IPS DF 6.9 (cell line): ENCODE results near the gene PTPN23.
A peak's percentile ranks its signal among the peaks of the same experiment; 100 is the strongest.

Source experiments
- DNase-seq: peaks from one replicate; pipeline ENCODE4 v3.0.0-alpha.2; 2013; ENCODE audit warnings: low read depth, low spot score
- H3K27ac ChIP-seq: one replicate; pipeline ENCODE4 v1.5.1; 2013; ENCODE audit warnings: low read length, control low read depth
- H3K27me3 ChIP-seq: 2 replicates; pipeline ENCODE4 v1.6.1; 2013; ENCODE audit warnings: mild to moderate bottlenecking, low read length; ENCODE audit not compliant: control insufficient read depth, insufficient read depth
- H3K36me3 ChIP-seq: 2 replicates; pipeline ENCODE4 v1.6.1; 2013; ENCODE audit warnings: low read length; ENCODE audit not compliant: control insufficient read depth, insufficient read depth
- H3K4me1 ChIP-seq: 2 replicates; pipeline ENCODE4 v1.6.1; 2013; ENCODE audit warnings: low read length; ENCODE audit not compliant: control insufficient read depth, insufficient read depth
- H3K4me3 ChIP-seq: 2 replicates; pipeline ENCODE4 v1.5.1; 2013; ENCODE audit warnings: mild to moderate bottlenecking, low read length
- H3K9me3 ChIP-seq: 2 replicates; pipeline ENCODE4 v1.6.1; 2013; ENCODE audit warnings: low read length, inconsistent platforms; ENCODE audit not compliant: control insufficient read depth, insufficient read depth
- WGBS: extraction: QIAGEN DNeasy Blood & Tissue Kit; methylation state at CpG from one replicate; pipeline ENCODE4 v1.1.7; 2013; ENCODE audit warnings: mixed read lengths, missing lambda C conversion rate; ENCODE audit not compliant: insufficient read length, insufficient coverage; 5-methylcytosine and 5-hydroxymethylcytosine counted together

The PTPN23 gene

DNA sequence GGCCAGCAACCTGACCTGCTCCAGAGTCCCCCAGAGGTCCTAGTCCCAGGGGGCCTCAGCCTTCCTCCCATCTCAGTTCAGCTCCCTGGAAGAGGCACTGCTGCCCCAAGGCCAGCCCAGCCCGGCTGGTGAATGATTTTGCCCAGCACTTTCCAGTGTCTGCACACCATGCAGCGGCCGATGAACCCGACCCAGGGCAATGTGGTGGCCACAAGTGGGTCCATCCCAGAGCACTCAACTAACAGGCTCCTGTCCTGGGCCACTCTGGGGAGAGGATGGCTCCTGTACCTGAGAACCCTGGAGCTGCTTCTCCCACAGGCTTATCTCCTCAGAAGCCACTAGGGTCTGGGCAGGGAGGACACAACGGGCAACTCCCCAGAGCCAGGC, 39.2 kb downstream of the PTPN23 start:
- Histone ChIP-seq H3K27ac (no peak overlapping the region), H3K9me3 (no peaks in the 10 kb centered on the region), H3K27me3 (no peaks in the 10 kb centered on the region), H3K4me3 (no peak overlapping the region), H3K4me1 (no peaks in the 10 kb centered on the region), H3K36me3 (peaks cover 37% of the 10 kb centered on the region)
- no CpG with 5 or more reads among the region's 5 CpGs for WGBS
- no peak for DNase-seq

DNA sequence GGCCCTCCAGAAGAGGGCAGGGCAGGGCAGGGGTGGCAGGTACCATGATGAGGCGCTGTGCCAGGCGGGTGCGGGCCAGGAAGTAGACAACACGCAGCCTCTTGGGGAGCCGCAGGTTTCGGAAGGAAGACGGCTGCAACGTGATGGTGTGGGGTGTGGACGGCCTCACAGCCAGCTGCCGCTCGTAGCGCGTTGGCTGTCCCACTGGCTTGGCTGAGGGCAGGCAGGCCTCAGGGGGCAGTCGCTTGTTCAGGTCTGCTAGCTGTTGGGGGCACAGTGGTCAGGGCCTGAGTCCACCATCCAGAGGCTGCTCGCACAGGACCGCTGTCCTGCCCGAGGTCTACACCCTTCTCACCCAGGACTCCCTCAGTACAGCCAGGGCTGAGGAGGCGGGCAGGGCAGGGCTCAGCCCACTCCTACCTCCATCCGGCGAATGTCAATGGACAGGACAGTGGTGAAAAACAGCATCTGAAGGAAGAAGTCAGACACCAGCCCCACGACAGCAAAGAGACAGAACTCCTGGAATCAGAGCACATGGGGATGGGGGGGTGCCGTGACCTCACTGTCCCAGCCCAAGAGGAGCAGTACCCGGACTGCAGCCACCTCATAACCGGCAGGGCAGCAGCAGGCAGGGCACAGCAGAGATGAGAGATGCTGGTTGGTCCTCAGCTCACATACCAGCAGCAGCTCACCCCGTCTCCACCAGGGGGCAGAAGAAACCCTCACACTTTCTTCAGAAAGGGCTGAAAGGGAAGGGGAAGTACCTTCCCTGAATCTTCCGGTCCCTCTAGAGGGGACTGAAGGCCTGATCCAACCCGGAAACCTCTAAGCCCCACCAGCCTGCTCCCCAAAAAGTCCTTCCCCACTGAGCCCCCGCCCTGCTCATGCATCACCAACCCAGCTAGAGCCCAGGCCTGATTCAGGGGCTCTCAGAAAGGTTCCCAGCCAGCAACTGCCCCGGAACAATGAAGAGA, 40.0 kb downstream of the PTPN23 start:
- no CpG with 5 or more reads among the region's 29 CpGs for WGBS
- DNase-seq = peak; percentile 86

DNA sequence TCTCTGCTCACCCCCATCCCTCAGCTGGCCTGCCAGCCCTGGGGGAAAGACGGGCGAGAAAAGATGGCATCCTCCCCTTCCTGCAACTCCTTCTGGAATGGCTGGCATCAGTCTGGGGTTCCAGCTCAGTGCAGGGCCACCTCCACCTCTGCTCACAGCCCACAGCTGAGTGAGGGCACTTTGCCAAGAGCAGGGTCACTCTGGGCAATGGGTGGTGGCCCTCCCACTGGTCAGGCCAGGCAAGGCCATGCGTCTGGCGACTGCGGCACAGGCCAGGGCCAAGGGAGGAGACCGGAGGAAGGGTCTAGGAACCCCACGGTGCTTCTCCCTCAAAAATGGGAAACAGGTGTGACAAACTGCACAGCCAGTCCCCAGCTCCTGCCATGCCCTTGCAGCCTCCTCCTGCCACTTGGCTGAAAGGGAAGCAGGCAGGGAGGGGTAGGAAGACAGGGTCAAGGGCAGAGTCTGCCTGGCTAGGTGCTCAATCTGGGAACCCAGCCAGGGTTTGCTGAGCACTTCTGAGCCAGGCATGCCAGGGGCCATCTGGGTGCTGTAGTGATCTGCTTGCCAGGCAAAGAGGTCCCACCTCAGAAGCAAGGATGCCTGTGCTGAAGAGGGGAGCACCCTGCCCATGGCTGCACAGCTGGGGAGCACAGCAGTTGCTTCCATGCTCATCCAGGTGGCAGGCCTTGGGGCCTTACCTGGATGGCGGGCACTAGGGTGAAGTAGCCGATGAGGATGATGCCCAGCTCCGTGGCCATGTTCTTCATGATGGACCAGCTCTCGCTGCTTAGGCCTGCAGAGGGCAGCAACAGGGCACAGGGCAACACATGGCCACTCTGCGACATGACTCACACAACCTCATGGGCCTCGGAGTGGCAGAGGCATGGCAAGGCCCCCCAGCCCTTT, 41.2 kb downstream of the PTPN23 start:
- Histone ChIP-seq H3K4me3 (no peak overlapping the region), H3K4me1 (no peaks in the 10 kb centered on the region), H3K27ac (no peak overlapping the region), H3K27me3 (no peaks in the 10 kb centered on the region), H3K36me3 (peaks cover 36% of the 10 kb centered on the region), H3K9me3 (no peaks in the 10 kb centered on the region)
- WGBS = no CpG with 5 or more reads among the region's 13 CpGs
- no peak for DNase-seq

More for the DNA sequence above, 40.0 kb downstream of the PTPN23 start:
- Histone ChIP-seq H3K27ac (no peak overlapping the region), H3K27me3 (no peaks in the 10 kb centered on the region), H3K4me1 (no peaks in the 10 kb centered on the region), H3K4me3 (no peak overlapping the region), H3K9me3 (no peaks in the 10 kb centered on the region), H3K36me3 (peaks cover 35% of the 10 kb centered on the region)

DNA sequence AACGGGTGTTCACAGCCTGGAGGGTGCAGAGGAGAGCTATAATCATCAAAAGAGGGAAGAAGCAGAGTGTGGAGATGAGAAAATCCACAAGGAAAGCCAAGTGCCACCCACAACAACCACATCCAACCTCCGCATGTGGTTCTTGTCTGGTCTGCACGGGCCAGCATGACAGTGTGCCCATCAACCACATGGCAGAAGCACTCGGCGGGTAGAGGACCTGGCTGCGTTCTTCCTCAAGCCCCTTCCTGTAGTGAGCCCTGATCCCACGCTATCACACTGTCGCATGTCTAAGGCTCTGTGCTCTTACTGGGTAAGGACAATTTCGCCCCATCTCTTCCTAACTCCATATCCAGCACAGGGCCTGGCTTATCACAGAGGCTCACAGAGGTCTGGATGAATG, 41.9 kb downstream of the PTPN23 start:
- Histone ChIP-seq H3K27ac (no peak overlapping the region), H3K9me3 (no peaks in the 10 kb centered on the region), H3K4me1 (no peaks in the 10 kb centered on the region), H3K36me3 (peaks cover 33% of the 10 kb centered on the region), H3K27me3 (no peaks in the 10 kb centered on the region), H3K4me3 (no peak overlapping the region)
- no CpG with 5 or more reads among the region's 9 CpGs for WGBS
- no peak for DNase-seq

DNA sequence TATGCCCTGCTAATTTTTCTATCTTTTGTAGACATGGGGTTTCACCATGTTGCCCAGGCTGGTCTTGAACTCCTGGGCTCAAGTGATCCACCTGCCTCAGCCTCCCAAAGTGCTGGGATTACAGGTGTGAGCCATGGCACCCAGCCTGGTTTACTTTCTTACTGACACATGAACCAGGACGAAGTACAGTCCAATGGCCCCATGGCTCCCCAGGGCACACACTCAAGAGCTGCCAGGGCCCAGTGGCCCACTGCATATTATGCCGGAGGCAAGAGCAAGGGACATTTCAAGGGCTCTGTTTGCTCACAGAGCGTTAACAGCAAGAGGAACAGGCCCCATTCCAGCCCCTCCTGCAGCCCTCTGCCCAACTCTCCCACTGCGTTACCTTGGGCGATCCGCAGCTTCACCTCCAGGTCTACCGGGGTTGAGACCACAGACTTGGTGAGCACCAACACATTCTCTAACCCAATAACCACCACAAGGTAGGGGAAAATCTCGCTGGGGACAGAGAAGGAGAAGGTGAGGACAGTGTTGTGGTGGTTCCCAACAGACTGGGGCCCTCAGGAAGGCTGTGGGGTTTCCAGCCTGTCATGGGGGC, 42.8 kb downstream of the PTPN23 start:
- no peak for DNase-seq
- no peaks in the 10 kb centered on the region for H3K27me3 ChIP-seq
- no peak overlapping the region for H3K4me3 ChIP-seq
- no peaks in the 10 kb centered on the region for H3K9me3 ChIP-seq
- H3K36me3 ChIP-seq = peaks cover 34% of the 10 kb centered on the region
- H3K4me1 ChIP-seq = no peaks in the 10 kb centered on the region
- no peak overlapping the region for H3K27ac ChIP-seq
- WGBS = no CpG with 5 or more reads among the region's 8 CpGs

DNA sequence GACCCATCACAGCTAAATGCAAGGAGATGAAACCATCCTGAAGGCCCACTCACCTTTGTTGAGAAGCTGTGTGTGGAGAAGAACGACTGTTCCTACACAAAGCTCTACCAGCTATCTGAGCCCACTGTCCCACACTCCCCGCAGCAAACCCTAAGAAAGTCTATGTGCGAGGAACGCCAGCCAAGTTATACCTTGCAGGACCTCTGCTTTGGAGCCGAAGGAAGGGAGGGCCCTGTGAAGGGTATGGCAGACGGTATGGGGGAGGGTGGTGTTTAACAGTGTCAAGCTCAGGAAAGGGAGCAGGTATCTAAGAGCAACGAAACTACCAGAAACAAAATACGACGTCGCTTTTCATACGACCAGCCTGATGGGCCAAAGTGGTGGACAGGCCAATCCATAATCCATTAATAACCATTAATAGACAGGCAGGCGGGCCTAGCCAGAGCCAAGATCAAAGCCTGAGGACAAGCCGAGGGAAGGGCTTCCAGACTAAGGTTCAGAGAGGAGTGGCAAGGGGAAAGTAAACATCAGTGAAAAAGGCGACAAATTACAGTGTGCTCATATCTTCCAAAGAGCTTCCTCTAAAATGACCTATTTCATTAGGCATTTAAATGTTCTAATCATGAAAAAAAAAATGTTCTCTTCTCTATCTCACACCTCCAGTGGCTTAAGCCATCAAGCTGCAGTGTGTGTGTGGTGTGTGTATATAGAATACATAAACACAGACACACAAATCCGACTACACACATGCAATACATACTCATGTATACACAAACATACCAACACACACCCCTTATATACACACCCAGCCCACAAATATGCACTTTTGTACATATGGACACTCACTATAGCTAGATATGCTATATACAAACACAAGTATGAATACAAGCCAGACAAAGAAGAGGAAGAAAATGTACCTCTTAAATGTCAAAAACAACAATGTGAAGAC, 43.9 kb downstream of the PTPN23 start:
- Histone ChIP-seq H3K4me1 (no peaks in the 10 kb centered on the region), H3K4me3 (no peak overlapping the region), H3K9me3 (no peaks in the 10 kb centered on the region), H3K36me3 (peaks cover 28% of the 10 kb centered on the region), H3K27ac (no peak overlapping the region), H3K27me3 (no peaks in the 10 kb centered on the region)
- no CpG with 5 or more reads among the region's 15 CpGs for WGBS
- DNase-seq = no peak

DNA sequence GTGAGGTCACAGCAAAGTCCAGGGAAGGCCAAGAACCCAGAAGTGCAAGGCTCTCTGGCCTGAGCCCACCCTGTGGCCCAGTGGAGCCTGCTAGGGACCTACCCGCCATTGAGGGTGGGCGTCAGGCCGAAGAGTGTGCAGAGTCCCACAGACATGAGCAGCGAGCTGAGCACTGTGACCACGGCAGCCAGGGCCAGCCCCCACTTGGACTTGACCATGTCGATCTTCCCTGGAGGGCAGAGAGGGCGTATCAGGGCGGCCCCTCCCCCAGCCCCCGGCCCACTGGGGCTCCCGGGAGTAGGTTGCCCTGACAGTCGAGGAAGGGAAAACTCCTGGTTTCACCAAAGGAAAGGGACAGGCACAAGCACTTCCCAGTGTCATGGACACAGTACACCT, 44.6 kb downstream of the PTPN23 start:
- Histone ChIP-seq H3K9me3 (no peaks in the 10 kb centered on the region), H3K4me3 (no peak overlapping the region), H3K36me3 (peaks cover 21% of the 10 kb centered on the region), H3K27ac (no peak overlapping the region), H3K27me3 (no peaks in the 10 kb centered on the region), H3K4me1 (no peaks in the 10 kb centered on the region)
- DNase-seq = no peak
- no CpG with 5 or more reads among the region's 11 CpGs for WGBS

DNA sequence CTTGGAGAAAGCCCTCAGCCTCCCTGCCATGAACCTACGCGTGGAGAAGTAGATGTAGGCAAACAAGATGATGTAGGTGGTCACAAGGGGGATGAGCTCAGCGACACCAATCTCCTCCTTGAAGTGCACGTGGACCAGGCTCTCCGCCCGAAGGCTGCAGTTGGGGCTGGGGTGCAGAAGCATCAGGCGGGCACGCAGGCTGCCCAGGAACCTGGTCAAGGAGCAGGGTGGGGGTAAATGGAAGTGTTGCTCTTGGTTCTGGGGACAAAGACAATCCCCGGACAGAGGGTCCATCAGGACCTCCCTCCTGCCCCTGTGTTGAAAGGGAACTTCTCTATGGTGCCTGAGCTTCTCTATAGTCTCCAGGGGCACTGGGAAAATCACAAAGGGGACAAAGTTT, 45.1 kb downstream of the PTPN23 start:
- WGBS = no CpG with 5 or more reads among the region's 9 CpGs
- Histone ChIP-seq H3K27me3 (no peaks in the 10 kb centered on the region), H3K36me3 (peaks cover 17% of the 10 kb centered on the region; the same call in 1 of the 2 replicates)

DNA sequence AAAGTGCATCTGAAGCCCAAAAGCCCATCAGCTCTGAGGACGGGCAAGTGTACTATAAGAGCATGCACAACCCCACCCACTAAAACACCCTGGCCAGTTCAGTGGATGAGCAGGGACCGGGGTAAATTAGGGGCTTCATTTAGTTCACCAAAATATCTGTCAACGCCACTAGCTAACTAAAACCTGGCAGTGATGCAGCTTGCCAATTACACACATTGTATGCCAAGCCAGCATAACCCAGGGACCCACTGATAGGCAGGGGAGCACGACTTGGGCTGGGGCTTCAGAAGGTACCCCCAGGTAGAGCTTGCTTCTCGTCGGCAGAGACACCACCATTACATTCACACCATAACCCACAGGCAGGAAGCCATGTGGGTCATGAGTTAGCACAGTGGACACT, 47.0 kb downstream of the PTPN23 start:
- H3K27ac ChIP-seq = no peak overlapping the region
- H3K27me3 ChIP-seq = no peaks in the 10 kb centered on the region
- peaks cover 15% of the 10 kb centered on the region; the same call in 1 of the 2 replicates for H3K36me3 ChIP-seq
- H3K4me1 ChIP-seq = no peaks in the 10 kb centered on the region
- H3K9me3 ChIP-seq = no peaks in the 10 kb centered on the region
- no peak overlapping the region for H3K4me3 ChIP-seq
- no CpG with 5 or more reads among the region's 6 CpGs for WGBS
- no peak for DNase-seq

More for the DNA sequence above, 45.1 kb downstream of the PTPN23 start:
- H3K4me1 ChIP-seq = no peaks in the 10 kb centered on the region
- no peak overlapping the region for H3K4me3 ChIP-seq
- H3K9me3 ChIP-seq = no peaks in the 10 kb centered on the region
- no peak overlapping the region for H3K27ac ChIP-seq
- no peak for DNase-seq
